Loucy (cell line): Measurements from ENCODE around the gene HOXA7.

ENCODE experiments used
- CTCF ChIP-seq: fragments of 200-600 bp; sonication (generic); conservative IDR thresholded peaks from 2 replicates; pipeline ENCODE4 v1.5.1; 2014; ENCODE audit warnings: mild to moderate bottlenecking, antibody characterized with exemption, low read length
- EZH2phosphoT487 ChIP-seq: fragments of 200-600 bp; IDR thresholded peaks from 2 replicates; pipeline ENCODE4 v1.6.1; 2018; ENCODE audit warnings: antibody characterized with exemption, mild to moderate bottlenecking, moderate library complexity, borderline replicate concordance

GRCh38 chr7:27172823-27173510 is 16.5 kb upstream of the HOXA7 start:
- TF ChIP-seq CTCF (no peak), EZH2phosphoT487 (no peak)
